Measurements from ENCODE around the gene RNF41.
"Not testable (repeated sequence)": the region's sequence is repeated elsewhere in the genome, so short reads cannot be mapped to it uniquely, and the experiment has no call there.

RNF41 gene

GRCh38 chr12:56163533-56164344 lies 58.0 kb downstream of the RNF41 start:
- DNase-seq, result no peak

GRCh38 chr12:56162468-56163290 lies 59.0 kb downstream of the RNF41 start:
- DNase-seq, result no peak

- DNase-seq, result no peak
Measured at GRCh38 chr12:56161690-56162351, 59.9 kb downstream of the RNF41 start.

DNA sequence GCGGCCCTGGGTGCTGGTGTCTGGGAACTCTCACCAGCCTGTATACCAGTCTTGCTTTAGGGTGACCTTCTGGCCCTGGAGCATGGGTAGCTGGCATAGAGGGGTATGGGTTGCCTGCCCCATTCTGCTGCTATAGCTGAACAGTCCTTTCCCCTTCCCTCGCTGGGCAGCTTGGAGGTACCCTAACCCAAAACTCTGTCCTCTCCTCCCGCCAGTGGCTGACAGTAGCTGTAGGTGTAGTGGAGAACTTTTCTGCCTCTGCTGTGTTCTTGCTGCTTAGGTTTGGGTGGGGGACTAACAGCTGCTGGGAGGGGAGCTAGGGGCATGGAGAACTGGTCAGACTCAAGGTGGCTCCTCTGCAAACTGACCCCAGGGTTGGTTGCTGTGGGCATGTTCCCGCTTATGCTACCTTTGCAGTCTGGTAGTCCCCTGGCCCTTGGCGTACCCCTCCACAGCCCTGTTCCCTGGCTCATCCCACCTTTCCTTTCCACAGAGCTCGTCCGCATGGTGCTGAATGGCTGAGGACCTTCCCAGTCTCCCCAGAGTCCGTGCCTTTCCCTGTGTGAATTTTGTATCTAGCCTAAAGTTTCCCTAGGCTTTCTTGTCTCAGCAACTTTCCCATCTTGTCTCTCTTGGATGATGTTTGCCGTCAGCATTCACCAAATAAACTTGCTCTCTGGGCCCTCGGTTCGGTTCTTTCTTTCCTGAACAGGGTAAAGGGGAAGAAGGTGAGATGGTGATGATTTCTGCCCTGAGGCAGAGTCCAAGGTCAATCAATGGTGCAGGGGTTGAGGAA lies 60.6 kb downstream of the RNF41 start:
- no peak for DNase-seq

- DNase-seq, result peak in 1 of 2 donors; percentile 35
Measured at GRCh38 chr12:56160193-56160763, 61.4 kb downstream of the RNF41 start.

DNA sequence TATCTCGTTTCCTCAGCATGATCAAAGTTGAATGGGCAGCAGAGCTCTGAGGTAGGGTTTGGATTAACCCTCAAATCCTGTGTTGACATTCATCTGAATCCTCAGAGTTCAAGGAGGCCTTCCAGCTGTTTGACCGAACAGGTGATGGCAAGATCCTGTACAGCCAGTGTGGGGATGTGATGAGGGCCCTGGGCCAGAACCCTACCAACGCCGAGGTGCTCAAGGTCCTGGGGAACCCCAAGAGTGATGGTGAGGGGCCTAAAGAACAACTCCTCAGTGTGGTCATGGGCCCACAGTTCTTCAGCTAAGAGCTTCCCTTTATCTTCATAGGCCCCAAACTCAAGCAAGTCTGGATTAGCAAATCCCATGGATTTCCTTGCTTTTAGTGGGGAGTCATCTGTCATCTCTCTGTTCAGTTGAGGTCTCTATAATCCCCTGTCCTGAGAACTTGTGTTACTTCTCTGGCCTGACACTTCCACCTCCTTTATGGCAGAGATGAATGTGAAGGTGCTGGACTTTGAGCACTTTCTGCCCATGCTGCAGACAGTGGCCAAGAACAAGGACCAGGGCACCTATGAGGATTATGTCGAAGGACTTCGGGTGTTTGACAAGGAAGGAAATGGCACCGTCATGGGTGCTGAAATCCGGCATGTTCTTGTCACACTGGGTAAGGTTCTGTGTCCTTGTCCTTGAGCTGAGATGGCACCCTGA lies 62.1 kb downstream of the RNF41 start:
- DNase-seq, result no peak

DNA sequence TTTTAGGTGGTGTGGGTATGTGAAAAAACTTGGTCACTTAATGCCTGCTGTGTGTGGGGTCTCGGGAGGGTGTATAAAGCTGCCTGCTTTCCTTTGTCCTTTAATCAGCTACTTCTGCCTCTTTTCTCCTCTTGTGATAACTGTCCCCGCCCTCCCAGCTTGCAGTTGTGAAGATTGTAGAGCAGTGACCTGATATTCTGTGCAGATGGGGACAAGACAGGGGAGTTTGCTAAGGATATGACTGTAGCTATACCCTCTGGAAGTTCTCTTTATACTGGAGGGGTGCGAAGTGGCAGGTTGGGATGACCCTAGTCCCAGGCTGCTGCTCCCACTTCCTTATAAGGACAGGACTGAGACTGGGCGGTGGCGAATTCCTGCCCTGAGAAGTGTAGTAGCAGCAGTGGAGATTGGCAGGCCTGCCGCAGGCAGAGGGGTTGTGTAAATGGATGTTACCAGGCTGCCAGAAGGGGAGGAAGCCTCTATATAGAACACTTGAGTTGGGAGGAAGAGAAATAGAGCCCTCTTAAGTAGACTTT lies 62.7 kb downstream of the RNF41 start:
- peak; percentile 44 to 57 for DNase-seq

- peak; percentile 95 to 98 for DNase-seq
Measured at GRCh38 chr12:56158029-56158925, 63.4 kb downstream of the RNF41 start, which contains the start of gene MYL6. TSS of gene MYL6 (plus strand) at chr12:56158359. CDS start at chr12:56158402, 43 bp downstream.

GRCh38 chr12:56157201-56158028 lies 64.3 kb downstream of the RNF41 start:
- peak; percentile 59 to 68 for DNase-seq

GRCh38 chr12:56156464-56157200 lies 65.1 kb downstream of the RNF41 start:
- not testable (repeated sequence) for DNase-seq

DNA sequence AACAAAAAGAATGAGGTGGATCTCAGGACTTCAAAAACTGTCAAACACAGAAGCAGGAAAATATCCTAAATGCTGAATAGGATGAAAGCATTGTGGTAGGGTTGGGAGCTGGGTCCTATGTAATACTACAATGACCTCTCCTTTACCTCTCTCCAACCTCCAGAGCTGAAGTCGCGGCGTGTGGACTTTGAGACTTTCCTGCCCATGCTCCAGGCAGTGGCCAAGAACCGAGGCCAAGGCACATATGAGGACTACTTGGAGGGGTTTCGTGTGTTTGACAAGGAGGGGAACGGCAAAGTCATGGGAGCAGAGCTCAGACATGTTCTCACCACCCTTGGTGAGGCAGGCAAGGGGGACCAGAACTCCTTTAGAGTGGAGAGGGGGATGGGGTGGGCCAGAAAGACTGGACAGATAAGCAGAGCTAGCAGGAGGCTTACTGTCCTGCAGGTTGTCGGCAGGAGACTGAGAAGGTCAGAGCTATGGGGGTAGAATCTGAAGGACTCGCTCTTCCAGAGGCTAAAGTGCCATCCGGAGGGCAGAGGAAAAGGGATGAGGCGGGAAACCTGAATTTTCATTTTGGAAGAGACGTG lies 66.4 kb downstream of the RNF41 start:
- no peak for DNase-seq

- no peak for DNase-seq
Measured at GRCh38 chr12:56154818-56155217, 66.9 kb downstream of the RNF41 start.

DNA sequence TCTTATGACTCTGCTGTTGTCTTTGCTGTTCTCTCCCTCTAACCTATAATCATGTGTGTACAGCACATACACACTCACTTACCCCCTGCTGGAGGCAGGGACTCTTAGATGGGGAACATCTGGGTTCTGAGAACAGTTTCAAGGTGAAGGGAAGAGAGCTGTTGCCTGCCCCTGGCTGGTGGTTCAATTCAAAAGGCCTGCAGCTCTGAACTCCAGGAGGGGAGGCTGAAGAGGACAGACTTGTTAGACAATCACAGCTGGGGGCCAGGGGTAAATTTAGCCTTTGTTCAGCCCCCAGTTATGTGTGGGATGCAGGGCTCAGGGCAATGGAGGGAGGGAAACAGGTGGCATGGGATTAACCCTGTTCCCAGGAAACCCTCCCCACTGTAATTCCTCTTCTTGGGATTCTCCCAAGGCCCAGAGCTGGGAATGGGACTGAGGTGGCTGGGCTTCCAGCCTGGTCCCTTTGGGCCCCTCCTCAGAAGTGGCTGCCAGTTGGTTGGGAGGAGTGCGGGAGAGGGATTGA lies 67.4 kb downstream of the RNF41 start:
- DNase-seq, result no peak

- no peak for DNase-seq
Measured at GRCh38 chr12:56153678-56154065, 68.0 kb downstream of the RNF41 start.

- DNase-seq, result no peak
Measured at GRCh38 chr12:56152756-56153677, 68.7 kb downstream of the RNF41 start.

Data from inflammatory macrophage treated with lipopolysaccharide for 1 hour (primary cell).